T1000 (cell line): ENCODE data around the gene PLA2G6.
A peak's percentile ranks its signal among the peaks of the same experiment; 100 is the strongest.

Source experiments
- DNase-seq: peaks from one replicate; lab custom pipeline; 2025; ENCODE audit warnings: mixed read lengths; lab: John Stamatoyannopoulos, UW

Gene PLA2G6

GRCh38 chr22:38181453-38182200 is at the start of gene PLA2G6:
Gene PLA2G6 (minus strand): TSS chr22:38181830. CDS start chr22:38169426, 12,404 bp downstream.
- DNase-seq: peak; percentile 98

- DNase-seq: no peak
Measured at GRCh38 chr22:38230916-38231315, 49.3 kb upstream of the PLA2G6 start.

GRCh38 chr22:38230108-38230825 is 48.6 kb upstream of the PLA2G6 start:
- no peak for DNase-seq

- DNase-seq: no peak
Measured at GRCh38 chr22:38228873-38229740, 47.5 kb upstream of the PLA2G6 start.

- no peak for DNase-seq
Measured at GRCh38 chr22:38228326-38228872, 46.8 kb upstream of the PLA2G6 start.

GRCh38 chr22:38226853-38227649 is 45.4 kb upstream of the PLA2G6 start:
- no peak for DNase-seq

GRCh38 chr22:38223289-38223960 is 41.8 kb upstream of the PLA2G6 start:
- DNase-seq: no peak

- DNase-seq: no peak
Measured at GRCh38 chr22:38222797-38223119, 41.1 kb upstream of the PLA2G6 start.

- no peak for DNase-seq
Measured at GRCh38 chr22:38221908-38222796, 40.5 kb upstream of the PLA2G6 start.

- no peak for DNase-seq
Measured at GRCh38 chr22:38221407-38221806, 39.8 kb upstream of the PLA2G6 start.

- no peak for DNase-seq
Measured at GRCh38 chr22:38220653-38221386, 39.2 kb upstream of the PLA2G6 start.

- DNase-seq: no peak
Measured at GRCh38 chr22:38220163-38220562, 38.5 kb upstream of the PLA2G6 start.

GRCh38 chr22:38219632-38220031 is 38.0 kb upstream of the PLA2G6 start:
- no peak for DNase-seq

GRCh38 chr22:38218661-38219622 is 37.3 kb upstream of the PLA2G6 start:
- peak; percentile 67 for DNase-seq

GRCh38 chr22:38215156-38216038 is 33.8 kb upstream of the PLA2G6 start:
- no peak for DNase-seq

- DNase-seq: no peak
Measured at GRCh38 chr22:38214302-38215056, 32.8 kb upstream of the PLA2G6 start.
